IPS-15b (cell line): Measurements from ENCODE around the gene STARD13.

Source experiments
- H3K27me3 ChIP-seq: one replicate; pipeline ENCODE4 v1.6.1; 2013; ENCODE audit warnings: low read length; ENCODE audit not compliant: control insufficient read depth, insufficient read depth
- H3K36me3 ChIP-seq: one replicate; pipeline ENCODE4 v1.6.1; 2013; ENCODE audit warnings: low read length; ENCODE audit not compliant: control insufficient read depth, insufficient read depth
- H3K4me1 ChIP-seq: one replicate; pipeline ENCODE4 v1.6.1; 2013; ENCODE audit warnings: mild to moderate bottlenecking, low read length; ENCODE audit not compliant: control insufficient read depth, insufficient read depth
- H3K4me3 ChIP-seq: one replicate; pipeline ENCODE4 v1.5.1; 2013; ENCODE audit warnings: low read depth, low read length
- H3K9ac ChIP-seq: one replicate; pipeline ENCODE4 v1.6.1; 2013; ENCODE audit warnings: low read depth, mild to moderate bottlenecking, low read length
- H3K9me3 ChIP-seq: one replicate; pipeline ENCODE4 v1.6.1; 2013; ENCODE audit warnings: mild to moderate bottlenecking, low read length; ENCODE audit not compliant: control insufficient read depth, insufficient read depth

STARD13 gene

DNA sequence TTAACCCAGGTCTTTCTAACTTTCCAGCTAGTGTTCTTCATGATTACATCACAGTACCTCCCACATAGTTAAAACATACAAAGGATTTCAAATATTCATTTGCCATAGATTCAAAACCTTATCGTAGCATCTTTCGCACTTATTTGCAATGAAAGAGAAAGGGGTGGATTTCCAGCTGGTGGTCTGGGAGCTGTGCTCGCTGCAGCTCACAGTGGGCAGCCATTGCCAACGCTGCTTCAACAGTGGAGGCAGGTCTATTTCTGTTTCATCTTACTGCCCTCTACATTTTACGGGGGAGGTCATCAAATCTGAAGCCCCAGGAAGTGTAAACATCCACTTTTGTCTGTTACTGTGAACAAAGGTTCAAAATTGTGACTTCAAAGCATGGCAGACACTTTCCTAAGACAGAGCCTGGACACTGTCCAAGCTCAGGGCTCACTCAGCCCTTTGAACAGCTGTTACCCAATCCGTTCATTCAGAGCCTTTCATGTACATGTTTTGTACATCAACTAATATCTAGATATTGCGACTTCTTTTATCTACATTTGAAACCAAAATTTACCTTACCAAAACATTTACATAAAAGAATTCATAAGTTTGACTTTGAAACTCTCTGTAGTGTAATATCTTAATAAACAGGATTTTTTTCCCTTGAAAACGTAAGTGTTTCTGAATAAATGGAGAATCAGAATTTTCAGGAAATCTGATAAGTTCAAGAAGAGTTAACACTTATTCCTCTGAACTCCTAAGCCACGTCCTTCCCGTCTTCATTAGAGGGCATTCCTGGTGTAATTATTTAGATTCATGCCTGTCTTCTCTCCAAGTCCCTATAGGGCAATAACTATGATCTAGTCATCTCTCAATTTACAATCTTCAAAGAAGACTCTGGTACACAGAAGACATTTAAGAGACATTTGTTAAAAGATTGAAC, 25.1 kb downstream of the STARD13 start:
- H3K4me3 ChIP-seq: no peak overlapping the region
- no peaks in the 10 kb centered on the region for H3K36me3 ChIP-seq
- H3K9ac ChIP-seq: no peak overlapping the region
- H3K4me1 ChIP-seq: peaks cover 21% of the 10 kb centered on the region
- H3K9me3 ChIP-seq: no peaks in the 10 kb centered on the region
- no peaks in the 10 kb centered on the region for H3K27me3 ChIP-seq

- peaks cover 17% of the 10 kb centered on the region for H3K4me1 ChIP-seq
Observed at GRCh38 chr13:33259296-33259695, 26.3 kb downstream of the STARD13 start.

GRCh38 chr13:33258808-33259193, 26.8 kb downstream of the STARD13 start:
- H3K36me3 ChIP-seq: no peaks in the 10 kb centered on the region
- H3K4me3 ChIP-seq: no peak overlapping the region
- H3K27me3 ChIP-seq: no peaks in the 10 kb centered on the region
- peaks cover 15% of the 10 kb centered on the region for H3K4me1 ChIP-seq
- no peaks in the 10 kb centered on the region for H3K9me3 ChIP-seq
- H3K9ac ChIP-seq: no peak overlapping the region

More at GRCh38 chr13:33259296-33259695, 26.3 kb downstream of the STARD13 start:
- no peak overlapping the region for H3K4me3 ChIP-seq
- no peaks in the 10 kb centered on the region for H3K9me3 ChIP-seq
- no peaks in the 10 kb centered on the region for H3K27me3 ChIP-seq
- no peaks in the 10 kb centered on the region for H3K36me3 ChIP-seq
- H3K9ac ChIP-seq: no peak overlapping the region

DNA sequence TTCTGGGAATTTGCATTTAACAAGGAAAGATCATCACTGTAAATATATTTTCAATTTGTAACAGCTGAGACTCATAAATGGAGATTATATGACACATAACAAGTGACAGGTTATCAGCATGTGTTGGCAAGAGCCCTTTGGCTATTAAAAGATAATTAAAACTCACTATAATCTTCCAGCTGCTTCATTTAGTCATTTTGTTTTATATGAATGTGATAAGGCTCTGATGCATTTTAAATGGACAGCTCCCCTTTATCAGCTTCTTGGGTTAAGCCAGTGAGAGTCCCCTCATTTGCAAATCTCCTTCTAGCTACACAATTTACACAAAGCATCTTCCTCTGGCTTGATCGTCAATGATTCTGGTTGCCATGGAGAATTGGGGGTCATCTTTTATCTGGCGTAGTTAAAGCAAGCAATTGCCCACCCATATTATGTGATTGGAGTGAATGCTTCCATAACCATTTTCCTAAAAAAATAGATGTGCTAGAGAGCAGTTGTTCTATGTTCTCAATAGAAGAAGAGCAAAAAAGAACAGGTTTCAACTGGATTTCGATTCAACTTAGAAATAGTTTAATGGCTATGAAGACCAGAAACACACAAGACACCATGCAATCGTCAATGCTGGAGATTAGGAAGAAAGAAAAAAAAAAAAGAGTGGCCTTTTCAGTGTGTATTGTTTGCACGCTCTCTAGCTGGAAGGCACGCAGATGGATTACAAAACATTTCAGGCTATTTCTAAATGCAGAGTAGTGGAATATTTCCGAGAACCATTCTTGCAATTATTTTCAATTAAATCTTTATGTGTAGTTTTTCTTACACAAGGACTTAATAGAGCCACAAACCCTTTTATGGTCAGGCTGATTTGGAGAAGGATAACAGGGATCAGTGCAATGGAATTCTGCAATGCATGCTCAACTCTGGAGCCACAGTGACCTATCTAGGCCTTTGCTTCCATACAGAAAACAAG, 27.4 kb downstream of the STARD13 start:
- H3K36me3 ChIP-seq: no peaks in the 10 kb centered on the region
- H3K4me1 ChIP-seq: peaks cover 15% of the 10 kb centered on the region
- H3K9ac ChIP-seq: no peak overlapping the region
- H3K9me3 ChIP-seq: no peaks in the 10 kb centered on the region
- H3K4me3 ChIP-seq: no peak overlapping the region
- no peaks in the 10 kb centered on the region for H3K27me3 ChIP-seq

DNA sequence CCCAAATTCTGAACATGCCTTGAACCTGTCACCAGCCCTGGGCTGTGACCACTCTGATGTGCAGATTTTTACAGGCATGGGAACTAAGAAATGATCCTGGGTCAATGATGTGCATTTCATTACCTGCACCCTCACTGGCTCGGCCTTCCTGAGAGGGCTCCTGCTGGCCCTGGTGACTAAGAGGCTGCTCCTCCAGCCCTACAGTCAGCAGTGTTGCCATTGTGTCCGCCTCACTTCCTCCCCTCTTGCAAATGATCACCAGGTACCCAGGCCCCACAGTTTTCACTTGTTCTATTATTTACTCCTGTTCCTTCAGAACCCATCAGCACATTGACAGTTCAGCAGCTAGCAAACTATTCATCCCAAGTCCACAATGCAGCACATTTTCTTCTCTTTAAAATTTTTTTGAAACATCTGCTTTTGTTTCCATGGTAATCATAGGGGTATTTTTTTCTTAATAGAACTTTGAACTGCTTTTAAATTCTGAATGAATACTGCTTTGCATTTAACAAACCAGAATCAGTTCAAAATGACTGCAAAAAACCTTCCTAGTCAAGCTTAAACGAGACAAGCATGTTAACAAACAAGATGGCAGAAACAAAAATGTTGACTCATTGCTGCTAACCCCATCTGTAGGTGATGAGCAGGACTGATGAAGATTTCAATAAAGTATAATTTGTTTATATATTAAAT, 29.3 kb downstream of the STARD13 start:
- no peaks in the 10 kb centered on the region for H3K9me3 ChIP-seq
- H3K9ac ChIP-seq: no peak overlapping the region
- no peak overlapping the region for H3K4me3 ChIP-seq
- H3K4me1 ChIP-seq: peaks cover 15% of the 10 kb centered on the region
- H3K36me3 ChIP-seq: no peaks in the 10 kb centered on the region
- H3K27me3 ChIP-seq: no peaks in the 10 kb centered on the region

DNA sequence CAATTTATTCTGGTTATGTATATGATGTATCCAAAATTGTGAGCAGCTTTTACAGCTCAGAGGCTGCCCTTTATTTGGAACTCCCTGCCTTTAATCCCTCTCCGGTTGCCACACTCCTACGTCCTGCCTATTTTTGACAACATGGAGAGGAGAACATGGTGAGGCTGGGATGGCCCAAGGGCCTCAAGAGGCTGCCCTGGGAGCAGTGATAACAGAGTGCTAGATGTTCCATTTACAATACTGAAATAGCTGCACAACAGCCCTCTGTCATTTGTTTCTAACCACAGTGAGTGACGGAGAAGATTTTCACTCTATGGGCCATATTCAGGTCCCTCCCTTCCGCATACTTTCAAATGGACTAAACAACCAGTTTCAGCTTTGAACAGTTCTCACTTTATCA, 33.4 kb downstream of the STARD13 start:
- no peaks in the 10 kb centered on the region for H3K4me1 ChIP-seq

GRCh38 chr13:33251131-33251661, 34.4 kb downstream of the STARD13 start:
- Histone ChIP-seq H3K9ac (no peak overlapping the region), H3K4me3 (no peak overlapping the region), H3K36me3 (no peaks in the 10 kb centered on the region), H3K27me3 (no peaks in the 10 kb centered on the region), H3K4me1 (no peaks in the 10 kb centered on the region), H3K9me3 (no peaks in the 10 kb centered on the region)

More for the DNA sequence above, 33.4 kb downstream of the STARD13 start:
- H3K27me3 ChIP-seq: no peaks in the 10 kb centered on the region
- H3K4me3 ChIP-seq: no peak overlapping the region
- H3K36me3 ChIP-seq: no peaks in the 10 kb centered on the region
- no peak overlapping the region for H3K9ac ChIP-seq
- H3K9me3 ChIP-seq: no peaks in the 10 kb centered on the region

DNA sequence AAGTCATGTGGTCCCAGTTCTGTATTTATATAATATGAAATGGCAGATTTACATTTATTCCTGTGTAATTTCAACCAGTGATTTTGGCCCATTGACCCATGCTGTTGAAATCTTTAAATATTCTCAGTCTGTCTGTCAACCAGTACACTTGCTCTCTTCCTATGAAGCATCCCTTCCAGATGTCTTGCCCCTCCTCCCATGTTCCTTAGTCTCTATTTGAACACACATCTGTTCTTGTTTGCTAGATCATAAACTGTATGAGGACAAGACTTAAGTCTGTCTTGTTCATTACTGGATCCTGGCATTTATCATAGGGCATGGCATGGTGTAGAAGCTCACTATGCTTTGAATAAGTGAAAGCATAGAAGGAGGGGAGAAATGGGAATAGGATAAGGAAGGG, 34.9 kb downstream of the STARD13 start:
- Histone ChIP-seq H3K4me3 (no peak overlapping the region), H3K9ac (no peak overlapping the region), H3K9me3 (no peaks in the 10 kb centered on the region), H3K36me3 (no peaks in the 10 kb centered on the region), H3K27me3 (no peaks in the 10 kb centered on the region), H3K4me1 (no peaks in the 10 kb centered on the region)

DNA sequence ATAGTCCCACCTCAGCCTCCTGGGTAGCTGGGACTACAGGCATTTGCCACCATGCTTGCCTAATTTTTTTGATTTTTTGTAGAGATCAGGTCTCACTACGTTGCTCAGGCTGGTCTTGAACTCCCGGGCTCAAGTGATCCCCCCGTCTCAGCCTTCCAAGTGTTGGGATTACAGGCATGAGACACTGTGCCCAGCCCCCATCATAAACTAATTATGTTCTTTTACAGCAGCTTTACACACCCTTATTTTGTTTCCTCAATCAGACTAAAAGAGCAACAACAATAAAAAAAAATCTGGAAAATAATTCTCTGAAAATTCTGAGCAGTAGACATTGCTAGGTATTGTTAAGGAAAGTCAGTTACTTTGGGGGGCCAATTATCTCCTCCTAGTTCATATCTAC, 35.7 kb downstream of the STARD13 start:
- H3K4me3 ChIP-seq: no peak overlapping the region
- no peaks in the 10 kb centered on the region for H3K27me3 ChIP-seq
- no peaks in the 10 kb centered on the region for H3K9me3 ChIP-seq
- H3K36me3 ChIP-seq: no peaks in the 10 kb centered on the region
- no peaks in the 10 kb centered on the region for H3K4me1 ChIP-seq
- H3K9ac ChIP-seq: no peak overlapping the region

DNA sequence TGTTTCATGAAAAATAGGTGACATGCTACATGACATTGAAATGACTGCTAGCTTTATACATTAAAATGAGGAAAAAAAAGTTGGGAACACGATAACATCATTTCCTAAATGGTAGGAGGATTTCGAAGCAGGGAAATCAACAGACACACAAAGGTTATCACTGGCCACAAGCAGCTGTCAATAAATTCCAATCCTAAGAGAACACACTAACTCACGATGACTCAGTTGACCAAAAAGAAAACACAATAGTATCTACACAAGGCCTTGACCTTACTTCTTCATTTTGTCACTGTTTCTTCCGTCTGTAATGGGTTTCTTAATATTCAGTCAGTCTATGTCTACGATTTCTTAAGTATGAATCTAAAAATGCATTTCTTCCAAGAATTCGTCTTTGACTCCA, 36.5 kb downstream of the STARD13 start:
- H3K9ac ChIP-seq: no peak overlapping the region
- no peak overlapping the region for H3K4me3 ChIP-seq
- H3K4me1 ChIP-seq: no peaks in the 10 kb centered on the region
- H3K36me3 ChIP-seq: no peaks in the 10 kb centered on the region
- H3K9me3 ChIP-seq: no peaks in the 10 kb centered on the region
- H3K27me3 ChIP-seq: no peaks in the 10 kb centered on the region

DNA sequence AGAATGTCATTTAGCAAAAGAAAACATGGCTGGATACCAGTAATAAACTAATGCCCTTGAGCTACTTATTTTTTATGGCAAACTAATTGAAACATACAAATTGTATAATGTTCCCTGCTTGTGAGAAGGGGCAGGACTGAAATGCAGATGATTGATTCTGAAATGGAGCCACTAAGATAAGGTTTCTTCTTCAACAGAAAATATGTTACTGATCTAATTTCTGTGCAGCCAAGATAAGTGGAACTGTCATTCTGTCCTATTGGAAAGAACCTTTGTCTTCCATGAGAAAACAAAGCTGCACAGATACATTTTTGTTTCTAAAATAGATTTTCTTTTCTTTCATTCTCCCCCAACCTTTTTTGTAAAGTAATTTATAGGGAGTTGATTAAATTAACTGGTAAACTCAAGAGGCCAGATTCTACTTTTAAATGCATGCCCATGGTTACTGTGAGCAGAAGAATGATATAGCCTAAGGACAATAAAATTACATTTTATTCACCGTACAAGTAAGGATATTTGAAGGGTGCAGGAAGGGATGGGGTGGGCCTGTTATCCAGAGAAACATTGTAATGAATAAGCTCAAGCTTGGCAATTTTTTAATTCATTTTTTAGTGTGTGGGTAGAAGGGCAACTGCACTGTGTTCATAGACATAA, 39.9 kb downstream of the STARD13 start:
- Histone ChIP-seq H3K27me3 (no peaks in the 10 kb centered on the region), H3K4me1 (no peaks in the 10 kb centered on the region), H3K4me3 (no peak overlapping the region), H3K9me3 (no peaks in the 10 kb centered on the region), H3K36me3 (no peaks in the 10 kb centered on the region), H3K9ac (no peak overlapping the region)
